GM12864 (cell line): ENCODE data around the gene DOP1A.

Source experiments
- DNase-seq: peaks from one replicate; pipeline ENCODE4 v3.0.0-alpha.2; 2011; ENCODE audit warnings: low read depth
- H3K4me3 ChIP-seq: 2 replicates; pipeline ENCODE4 v1.5.1; 2011; ENCODE audit warnings: mild to moderate bottlenecking, low read depth, low read length, control low read depth
- CTCF ChIP-seq: IDR thresholded peaks from 2 replicates; pipeline ENCODE4 v1.5.1; 2011; ENCODE audit warnings: low read depth, mild to moderate bottlenecking, moderate library complexity, low read length, control low read depth, inconsistent platforms; ENCODE audit errors: missing control alignments

DOP1A gene

GRCh38 chr6:83067448-83068439 is at the start of gene DOP1A:
Gene DOP1A, plus strand, starts transcription at chr6:83067671. Its CDS starts 29,307 bp downstream, at chr6:83096978.
- TF ChIP-seq CTCF: peak; percentile 82
- peak; percentile 90 for DNase-seq
- peak within 1 kb of the TSS; percentile 96 for H3K4me3 ChIP-seq

GRCh38 chr6:83019741-83020140 is 47.7 kb upstream of the DOP1A start:
- DNase-seq: no peak
- no peak for TF ChIP-seq CTCF
- H3K4me3 ChIP-seq: no peak overlapping the region

- no peak overlapping the region for H3K4me3 ChIP-seq
- DNase-seq: no peak
- no peak for TF ChIP-seq CTCF
Measured at GRCh38 chr6:83031689-83032088, 35.8 kb upstream of the DOP1A start.

GRCh38 chr6:83038246-83038645 is 29.2 kb upstream of the DOP1A start:
- no peak for TF ChIP-seq CTCF
- DNase-seq: no peak

GRCh38 chr6:83042467-83043053 is 24.9 kb upstream of the DOP1A start:
- TF ChIP-seq CTCF: no peak
- DNase-seq: no peak

More at GRCh38 chr6:83038246-83038645, 29.2 kb upstream of the DOP1A start:
- no peak overlapping the region for H3K4me3 ChIP-seq

GRCh38 chr6:83044091-83044768 is 23.2 kb upstream of the DOP1A start:
- TF ChIP-seq CTCF: no peak
- DNase-seq: no peak
- H3K4me3 ChIP-seq: no peak overlapping the region

More at GRCh38 chr6:83042467-83043053, 24.9 kb upstream of the DOP1A start:
- H3K4me3 ChIP-seq: no peak overlapping the region
